ENCODE results near the gene CYB5R3.

CYB5R3 gene

DNA sequence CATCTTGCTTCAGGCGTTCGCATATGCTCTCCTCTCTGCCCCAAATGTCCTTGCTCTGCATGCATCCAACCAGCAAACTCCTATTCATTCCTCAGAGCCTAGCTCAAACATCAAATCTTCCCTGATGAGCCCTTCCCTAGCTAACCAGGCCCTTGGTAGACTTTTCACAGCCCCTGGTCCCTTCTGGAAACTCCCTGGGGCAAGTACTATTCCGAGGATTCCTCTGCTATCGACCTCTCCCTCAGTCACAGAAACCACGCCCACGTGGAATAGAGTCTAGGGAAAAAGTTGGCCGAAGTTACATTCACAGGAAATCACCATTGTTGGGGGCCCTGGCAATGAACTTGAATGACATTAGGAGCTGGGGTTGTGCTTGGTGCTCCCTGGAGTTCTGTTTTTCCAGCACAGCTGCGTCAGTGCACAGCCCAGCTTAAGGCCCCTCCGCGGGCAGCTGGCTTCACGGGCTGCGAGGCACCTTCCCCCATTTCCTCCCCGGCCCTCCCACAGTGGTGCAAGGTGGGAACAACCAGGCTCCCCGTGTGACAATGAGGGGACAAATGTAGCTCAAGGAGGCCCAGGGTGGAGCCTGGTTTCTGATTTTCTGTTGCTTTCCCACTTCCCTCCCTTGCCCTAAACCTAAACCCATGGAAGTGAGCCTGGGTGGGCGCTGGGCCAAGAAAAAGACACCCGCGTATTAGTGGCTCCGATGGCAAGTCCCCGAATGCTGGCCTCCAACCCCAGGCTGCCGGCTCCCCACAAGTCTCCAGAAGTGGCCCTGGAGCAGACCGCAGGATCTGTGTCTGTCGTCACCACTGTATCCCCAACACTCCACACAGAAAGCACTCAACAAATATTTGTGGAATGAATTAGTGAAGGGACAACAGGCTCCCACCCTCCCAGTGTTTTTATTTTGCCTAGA, 4.5 kb downstream of the CYB5R3 start:
- DNase-seq: no peak

DNA sequence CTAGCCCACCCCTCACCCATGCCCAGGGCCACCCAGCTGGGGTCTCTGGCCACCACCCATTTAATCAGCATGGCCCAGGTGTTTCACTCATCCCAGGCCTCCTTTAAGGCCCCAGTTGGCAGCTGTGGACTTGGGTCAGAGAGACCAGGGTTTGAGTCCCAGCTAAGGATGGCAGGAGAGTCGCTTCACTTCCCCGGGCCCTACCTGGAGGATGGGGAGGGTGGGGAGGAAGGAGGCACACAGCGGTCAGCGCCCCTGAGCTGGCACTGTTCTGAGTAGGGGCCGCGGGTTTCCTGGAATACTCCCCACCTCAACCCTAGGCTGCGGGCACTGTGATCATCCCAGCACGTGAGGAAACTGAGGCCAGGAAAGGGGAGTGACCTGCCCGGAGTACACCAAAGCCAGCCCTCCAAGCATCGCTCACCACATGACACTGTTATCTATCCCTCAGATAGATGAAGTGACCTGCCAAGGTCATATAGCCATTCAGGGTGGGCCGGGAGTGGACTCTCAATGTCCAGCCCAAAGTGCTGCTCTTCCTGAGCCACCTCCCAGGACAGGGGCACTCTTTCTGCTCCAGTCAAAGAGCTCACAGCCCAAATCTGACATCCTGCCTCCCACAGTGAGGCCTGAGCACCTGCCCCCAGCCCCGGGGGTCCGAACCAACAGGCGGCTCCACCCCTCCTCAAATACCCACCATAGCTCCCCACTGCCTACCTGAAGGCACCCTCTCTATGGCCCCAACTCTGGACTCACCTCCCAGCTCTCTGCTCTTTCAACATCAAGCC, 5.4 kb downstream of the CYB5R3 start:
- no peak for DNase-seq

DNA sequence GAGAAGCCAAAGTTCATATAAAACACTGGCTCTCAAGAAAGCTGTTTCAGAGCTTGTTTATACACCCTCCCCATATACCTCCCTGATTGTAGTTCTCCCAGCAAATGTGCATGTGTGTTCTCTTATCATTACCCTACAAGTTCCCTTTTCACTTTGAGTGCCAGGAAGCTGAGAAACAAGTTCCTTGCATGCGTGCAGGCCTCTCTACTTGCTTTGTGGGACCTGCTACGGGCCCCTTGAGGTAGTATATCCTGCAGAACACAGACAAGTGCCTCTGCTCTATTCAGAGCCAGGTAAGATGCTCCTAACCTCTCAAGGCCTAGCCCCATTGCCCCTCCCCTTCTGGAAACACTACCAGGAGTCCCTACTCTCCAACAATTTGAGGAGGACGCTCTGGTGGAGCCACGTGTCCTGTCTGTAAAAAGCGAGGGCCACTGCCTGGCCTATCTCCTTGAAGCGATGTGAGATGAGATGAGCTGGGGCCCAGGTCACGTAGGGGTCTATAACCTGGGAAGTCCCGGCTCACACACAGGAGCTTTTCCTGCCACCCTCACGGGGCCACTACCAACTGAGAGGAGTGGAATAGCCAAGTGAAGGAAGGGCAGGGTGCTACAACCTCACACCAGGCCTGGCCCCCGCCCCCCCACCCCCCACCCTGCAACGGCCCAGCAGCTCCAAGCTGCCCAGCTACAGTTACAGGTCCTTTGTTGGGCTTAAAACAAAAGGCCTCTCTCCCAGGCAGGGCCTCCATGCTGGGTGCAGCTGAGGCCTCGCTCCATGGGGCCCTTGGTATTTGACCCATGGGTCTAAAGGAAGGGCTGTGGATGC, 6.2 kb downstream of the CYB5R3 start:
- DNase-seq: no peak

DNA sequence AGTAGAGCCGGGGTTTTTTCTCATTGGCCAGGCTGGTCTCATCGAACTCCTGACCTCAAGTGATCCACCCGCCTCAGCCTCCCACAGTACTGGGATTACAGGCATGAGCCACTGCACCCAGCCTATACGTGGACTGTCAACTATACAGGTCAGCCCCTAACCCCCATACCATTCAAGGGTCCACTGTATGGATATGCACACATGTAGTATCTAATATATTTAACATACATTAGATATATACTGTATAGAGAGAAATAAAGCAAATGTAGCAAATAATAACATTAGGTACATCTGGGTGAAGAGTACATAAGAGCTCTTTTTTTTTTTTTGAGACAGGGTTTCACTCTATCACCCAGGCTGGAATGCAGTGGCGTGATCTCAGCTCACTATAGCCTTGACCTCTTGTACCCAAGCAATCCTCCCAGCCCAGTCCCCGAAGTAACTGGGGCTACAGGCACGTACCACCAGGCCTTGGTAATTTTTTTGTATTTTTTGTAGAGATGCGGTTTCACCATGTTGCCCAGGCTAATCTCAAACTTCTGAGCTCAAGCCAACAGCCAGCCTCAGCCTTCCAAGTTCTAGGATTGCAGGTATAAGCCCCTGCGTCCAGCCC, 7.3 kb downstream of the CYB5R3 start:
- DNase-seq: no peak

DNA sequence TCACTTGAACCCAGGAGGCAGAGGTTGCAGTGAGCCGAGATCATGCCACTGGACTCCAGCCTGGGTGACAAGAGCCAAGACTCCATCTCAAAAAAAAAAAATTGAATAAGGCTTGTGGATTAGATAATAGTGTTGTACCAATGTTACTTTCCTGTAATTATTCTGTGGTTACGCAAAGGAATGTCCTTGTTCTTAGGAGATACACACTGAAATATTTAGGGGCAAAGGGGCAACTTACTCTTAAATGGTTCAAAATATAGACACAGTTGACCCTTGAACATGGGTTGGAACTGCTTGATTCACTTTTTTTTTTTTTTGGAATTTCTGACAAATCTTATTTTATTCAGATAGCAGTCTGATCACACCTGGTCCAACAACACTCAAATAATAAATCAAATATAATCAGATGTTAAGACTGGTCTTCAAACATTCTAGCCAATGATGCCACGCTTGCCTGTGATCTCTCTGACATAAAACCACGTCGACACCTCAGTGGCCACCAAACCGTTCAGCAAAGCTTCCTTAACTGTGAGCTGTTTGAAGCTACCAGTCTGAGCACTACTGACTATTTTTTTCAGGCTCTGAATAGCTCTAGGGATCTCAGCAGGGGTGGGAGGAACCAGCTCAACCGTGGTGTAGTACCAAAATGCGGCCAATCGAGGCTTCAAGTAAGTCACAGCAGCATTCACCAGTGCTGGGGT, 9.5 kb downstream of the CYB5R3 start:
- no peak for DNase-seq

DNA sequence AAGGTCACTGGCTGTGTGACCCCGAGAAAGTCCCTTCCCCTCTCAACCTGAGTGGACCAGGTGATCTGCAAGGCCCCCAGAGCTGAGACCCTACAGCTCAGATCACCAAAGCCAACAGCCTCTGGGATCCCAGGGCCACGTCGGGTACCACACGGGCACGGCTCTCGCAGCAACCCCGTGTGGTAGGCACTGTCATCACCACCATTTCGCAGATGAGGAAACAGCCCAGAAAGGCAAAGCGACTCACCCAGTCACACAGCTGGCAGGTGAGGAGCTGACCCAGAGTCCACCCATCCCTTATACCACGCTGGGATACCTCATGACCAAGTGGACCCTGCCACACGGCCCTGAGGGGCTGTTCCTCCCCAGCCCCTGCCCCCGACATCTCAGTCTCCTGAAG, 11.6 kb downstream of the CYB5R3 start:
- no peak for DNase-seq

DNA sequence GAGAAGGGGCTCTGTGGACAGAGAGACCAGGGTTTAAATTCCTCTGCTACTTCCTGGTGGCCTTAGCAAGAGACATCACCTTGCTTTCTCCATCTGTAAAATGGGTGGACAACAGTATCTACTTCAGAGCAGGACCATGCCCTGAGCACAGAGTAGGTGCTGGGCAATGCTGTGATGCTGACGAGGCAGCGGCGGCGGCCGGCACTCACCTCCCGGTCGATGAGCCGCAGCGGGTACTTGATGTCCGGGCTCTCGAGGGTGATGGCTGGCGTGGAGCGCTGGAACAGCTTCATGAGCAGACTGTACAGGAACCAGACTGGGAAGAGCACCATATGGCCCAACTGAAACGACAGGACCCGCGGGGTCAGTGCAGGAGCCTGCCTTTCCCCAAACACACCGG, 12.7 kb downstream of the CYB5R3 start:
- no peak for DNase-seq

DNA sequence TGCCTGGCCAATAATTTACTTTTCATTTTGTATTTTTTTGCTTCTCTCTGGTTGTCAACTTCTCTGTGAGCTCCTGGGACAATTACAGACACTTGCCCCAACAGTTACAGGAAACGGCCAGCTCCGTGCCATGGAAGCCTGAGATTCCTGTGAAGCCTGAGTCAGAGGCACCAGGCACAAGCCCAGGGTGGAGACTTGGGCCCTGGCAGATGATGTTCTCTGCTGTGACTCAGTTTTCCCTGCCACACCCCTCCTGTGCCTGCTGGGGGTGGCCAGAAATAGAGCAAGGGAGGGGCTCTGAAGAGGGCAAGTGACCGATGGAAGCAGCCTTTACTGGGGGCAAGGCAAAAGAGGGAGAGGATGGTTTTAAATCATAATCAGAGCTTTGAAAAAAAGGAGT, 13.7 kb downstream of the CYB5R3 start:
- no peak for DNase-seq

DNA sequence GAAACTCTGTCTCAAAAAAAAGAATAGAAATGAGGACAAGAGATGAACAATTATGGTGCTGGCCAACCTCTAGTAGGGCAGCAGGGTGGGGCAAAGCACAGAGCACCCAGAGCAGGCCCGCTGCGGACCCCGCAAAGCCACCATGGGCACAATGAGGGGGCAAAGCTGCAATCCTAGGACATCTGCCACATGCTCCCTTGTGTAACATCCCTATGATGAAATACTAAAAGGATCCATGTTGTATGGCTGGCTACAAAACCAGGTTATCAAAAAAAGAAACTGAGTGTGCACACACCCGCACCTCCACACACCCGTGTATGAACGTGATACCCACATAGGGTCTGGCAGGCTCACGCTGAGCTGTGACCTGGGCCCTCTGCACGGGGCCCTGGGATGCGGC, 16.2 kb downstream of the CYB5R3 start:
- no peak for DNase-seq

GRCh38 chr22:42632096-42632495, 17.1 kb downstream of the CYB5R3 start:
- no peak for DNase-seq

DNA sequence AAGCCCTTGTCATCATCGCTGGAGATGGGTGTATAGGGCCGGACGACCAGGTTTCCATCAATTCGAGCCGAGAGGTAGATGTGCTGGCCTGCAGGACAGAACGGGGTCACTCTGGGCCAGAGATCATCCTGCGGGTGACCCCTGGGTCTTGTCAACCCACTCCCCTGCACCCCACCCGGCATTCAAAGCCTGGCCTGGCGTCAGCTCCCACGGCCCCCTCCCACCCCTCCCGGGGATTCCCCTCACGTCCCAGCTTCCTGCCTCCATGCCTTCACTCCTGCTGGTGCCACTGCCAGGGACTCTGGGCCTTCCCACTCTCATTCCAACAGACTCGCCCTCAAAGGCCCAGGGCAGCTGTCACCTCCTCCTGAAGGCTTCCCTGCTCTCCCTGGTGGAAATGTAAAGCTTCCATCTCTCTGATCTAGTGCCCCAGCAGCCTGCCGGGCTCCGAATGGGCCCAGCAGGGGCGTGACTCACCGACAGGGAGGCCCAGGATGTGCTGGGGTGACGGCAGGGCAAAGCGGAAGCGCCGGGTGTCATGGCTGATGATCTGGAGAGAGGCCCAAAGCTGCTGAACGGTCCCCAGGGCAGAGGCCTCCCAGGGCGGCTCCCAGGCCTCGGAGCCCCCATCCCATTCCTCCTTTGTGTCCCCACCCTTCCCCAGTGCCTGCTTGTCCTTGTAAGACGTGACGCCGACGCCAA, 18.1 kb downstream of the CYB5R3 start:
- no peak for DNase-seq

DNA sequence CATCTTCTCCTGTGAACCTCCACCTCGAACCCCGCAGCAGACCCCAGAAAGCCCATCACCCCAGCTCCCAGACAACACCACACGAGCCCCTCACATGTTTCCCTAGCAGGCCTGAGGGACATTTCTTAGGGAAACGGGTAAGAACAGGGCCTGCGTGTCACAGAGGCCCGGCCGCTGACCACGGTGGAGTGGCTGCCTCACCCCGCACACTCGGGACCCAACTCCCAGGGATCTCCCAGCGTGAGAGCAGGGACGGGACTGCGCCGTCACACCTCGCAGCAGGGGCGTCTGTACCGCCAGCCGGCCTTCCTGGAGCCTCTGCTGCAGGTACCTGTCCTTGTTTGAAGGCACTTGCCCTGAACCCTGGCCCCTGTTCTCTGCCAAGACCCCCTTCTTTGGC, 19.0 kb downstream of the CYB5R3 start:
- no peak for DNase-seq

GRCh38 chr22:42627981-42628380, 21.2 kb downstream of the CYB5R3 start:
- no peak for DNase-seq

- DNase-seq: no peak
These were observed 22.1 kb downstream of the CYB5R3 start for GRCh38 chr22:42626951-42627625.

DNA sequence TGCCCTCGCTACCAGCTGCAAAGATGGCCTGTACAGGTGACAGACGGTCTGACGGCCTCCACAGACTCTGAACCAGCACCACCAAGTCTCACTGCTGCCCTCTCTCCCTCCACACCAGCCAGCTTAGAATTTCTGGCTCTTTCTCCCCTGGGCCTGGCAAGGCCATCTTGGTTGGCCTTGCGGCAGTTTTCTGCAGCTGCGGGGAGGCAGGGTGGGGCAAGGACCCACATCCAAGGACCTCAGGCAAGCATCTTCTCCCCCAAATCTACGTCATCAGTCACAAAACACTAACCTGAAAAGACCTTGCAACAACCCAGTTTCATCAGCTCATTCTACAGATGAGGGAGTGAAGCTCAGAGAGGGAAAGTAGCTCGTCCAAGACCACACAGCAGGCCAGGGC, 22.8 kb downstream of the CYB5R3 start:
- no peak for DNase-seq

GRCh38 chr22:42625416-42625815, 23.8 kb downstream of the CYB5R3 start:
- DNase-seq: no peak

DNA sequence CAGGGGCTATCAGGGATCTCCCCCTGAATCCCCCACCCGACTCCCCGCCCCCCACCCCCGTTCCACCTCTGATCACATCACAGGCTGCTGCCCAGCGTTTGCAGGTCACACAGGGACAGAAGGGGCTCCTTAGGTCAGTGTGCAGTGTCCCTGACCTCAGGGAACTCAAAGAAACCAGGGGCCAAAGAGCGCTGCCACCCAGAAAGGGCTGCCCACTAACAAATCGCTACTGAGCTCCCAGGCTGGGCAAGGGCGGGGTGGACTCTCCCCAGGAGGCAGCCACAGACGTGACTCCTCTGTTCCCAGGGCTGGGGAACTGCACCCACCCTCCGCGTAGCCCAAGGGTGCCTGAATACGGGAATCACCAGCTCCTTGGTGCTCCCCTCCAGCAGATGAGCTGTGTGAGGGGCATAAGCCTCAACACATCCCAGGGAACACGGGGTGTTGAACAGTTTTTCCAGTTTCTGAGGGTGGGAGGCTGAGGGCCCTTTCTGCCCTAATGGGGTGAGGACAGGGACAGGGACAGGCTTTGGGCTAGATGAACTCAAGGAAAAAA, 24.6 kb downstream of the CYB5R3 start:
- DNase-seq: no peak

DNA sequence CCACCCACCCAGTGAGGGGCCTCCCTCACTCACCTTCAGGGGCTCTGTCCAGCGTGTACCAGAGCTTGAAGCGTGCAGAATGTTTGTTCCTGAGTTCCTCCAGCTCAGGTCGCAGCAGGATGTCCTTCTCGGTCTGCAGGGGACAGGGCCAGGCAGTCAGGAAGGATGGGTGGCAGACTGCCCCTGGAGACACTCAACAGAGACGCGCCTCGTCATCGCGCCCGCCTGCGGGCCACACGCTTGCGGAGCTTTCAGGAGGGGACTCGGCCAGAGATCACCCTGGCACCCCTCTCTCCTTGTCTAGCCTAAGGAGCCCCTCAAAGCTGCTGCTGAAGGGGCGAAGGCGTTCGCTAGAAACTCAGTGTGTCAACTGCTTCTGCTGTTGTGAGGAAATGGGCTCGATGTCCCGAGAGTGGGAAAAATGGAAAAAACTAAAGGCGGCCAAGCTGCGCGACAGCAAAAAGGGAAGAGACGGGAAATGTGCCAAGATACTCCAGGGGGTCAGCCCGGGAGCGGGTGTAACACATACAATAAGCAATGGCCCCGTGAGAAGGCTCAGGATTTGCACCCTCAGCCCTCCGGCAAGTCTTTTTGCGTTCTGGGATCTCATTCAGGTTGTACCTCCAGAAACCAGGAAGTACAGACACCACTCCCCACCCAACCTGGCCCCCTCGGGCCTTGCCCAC, 25.3 kb downstream of the CYB5R3 start:
- DNase-seq: no peak

DNA sequence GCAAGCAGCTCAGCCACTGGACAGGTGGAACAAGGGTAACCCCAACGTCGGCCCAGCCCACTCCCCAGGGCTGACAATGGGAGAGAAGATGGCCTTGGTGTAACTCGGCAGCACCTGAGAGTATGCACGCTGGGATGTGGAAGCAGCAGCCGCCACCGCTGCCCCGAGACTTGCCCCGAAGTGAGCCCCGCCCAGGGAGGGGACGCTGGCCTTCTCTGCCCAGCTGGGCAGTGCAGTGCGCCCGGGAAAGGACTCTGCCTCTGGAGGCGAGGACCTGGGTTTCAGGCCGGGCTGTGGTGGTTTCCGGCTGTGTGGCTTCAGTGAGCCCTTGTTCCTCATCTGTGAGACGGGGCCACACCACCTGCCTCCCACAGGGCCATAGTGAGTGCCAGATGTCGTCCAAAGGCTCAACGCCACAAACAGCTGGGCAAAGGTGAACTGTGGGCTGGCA, 25.9 kb downstream of the CYB5R3 start:
- no peak for DNase-seq

Measured in NCI-H2081 treated with DMSO at 0.1 percent for 48 hours (cell line).